GM19351 (cell line): ENCODE measurements around the gene SLC12A5.
A peak's percentile ranks its signal among the peaks of the same experiment; 100 is the strongest.

Experiments used
- ATAC-seq: cut with Tn5 transposase; IDR thresholded peaks from one replicate; pipeline ENCODE4 v1.9.1; 2021; ENCODE audit warnings: mild to moderate bottlenecking, moderate library complexity; ENCODE audit not compliant: unreplicated experiment

The SLC12A5 gene

GRCh38 chr20:46006022-46006705, 22.9 kb upstream of the SLC12A5 start:
- ATAC-seq = no peak

GRCh38 chr20:46006964-46007363, 22.1 kb upstream of the SLC12A5 start:
- no peak for ATAC-seq

GRCh38 chr20:46007671-46008070, 21.3 kb upstream of the SLC12A5 start:
- no peak for ATAC-seq

DNA sequence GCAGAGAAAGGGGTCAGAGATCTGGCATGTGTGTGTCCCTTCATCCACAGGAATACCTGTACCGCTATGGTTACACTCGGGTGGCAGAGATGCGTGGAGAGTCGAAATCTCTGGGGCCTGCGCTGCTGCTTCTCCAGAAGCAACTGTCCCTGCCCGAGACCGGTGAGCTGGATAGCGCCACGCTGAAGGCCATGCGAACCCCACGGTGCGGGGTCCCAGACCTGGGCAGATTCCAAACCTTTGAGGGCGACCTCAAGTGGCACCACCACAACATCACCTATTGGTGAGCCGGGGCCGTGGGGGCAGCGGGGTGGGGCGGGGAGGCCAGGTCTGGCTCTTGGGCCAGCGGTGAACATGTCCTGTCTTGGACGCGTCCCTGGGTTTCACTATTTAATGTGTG, 19.2 kb upstream of the SLC12A5 start:
- no peak for ATAC-seq

GRCh38 chr20:46010491-46011391, 18.3 kb upstream of the SLC12A5 start:
- no peak for ATAC-seq

GRCh38 chr20:46011631-46012482, 17.2 kb upstream of the SLC12A5 start:
- no peak for ATAC-seq

GRCh38 chr20:46012921-46013320, 16.1 kb upstream of the SLC12A5 start:
- no peak for ATAC-seq

- ATAC-seq = no peak
Measured at GRCh38 chr20:46013322-46013828, 15.6 kb upstream of the SLC12A5 start.

DNA sequence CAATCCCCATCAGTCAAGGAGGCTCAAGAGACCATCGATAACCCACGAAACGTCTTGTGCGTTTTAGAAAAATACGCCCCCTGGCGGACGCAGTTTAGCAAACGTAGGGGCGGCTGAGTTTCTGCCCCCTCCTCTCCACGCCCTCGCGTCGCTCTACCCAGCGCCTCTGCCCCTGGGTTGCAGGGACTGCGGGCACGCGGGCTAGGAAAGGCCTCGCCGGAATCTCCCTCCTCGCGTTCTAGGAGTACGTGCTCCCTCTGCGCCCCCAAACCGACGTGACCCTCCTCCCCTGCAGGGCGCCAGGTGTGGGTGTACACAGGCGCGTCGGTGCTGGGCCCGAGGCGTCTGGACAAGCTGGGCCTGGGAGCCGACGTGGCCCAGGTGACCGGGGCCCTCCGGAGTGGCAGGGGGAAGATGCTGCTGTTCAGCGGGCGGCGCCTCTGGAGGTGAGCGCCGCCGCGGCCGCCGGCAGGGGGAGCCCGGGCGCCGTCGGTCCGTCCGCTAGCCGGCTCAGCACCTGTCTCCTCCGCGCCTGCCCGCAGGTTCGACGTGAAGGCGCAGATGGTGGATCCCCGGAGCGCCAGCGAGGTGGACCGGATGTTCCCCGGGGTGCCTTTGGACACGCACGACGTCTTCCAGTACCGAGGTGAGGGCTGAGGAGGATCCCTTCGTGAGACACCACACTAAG, 15.0 kb upstream of the SLC12A5 start:
- ATAC-seq = peak; percentile 63

- ATAC-seq = no peak
Measured at GRCh38 chr20:46014517-46015396, 14.3 kb upstream of the SLC12A5 start.

DNA sequence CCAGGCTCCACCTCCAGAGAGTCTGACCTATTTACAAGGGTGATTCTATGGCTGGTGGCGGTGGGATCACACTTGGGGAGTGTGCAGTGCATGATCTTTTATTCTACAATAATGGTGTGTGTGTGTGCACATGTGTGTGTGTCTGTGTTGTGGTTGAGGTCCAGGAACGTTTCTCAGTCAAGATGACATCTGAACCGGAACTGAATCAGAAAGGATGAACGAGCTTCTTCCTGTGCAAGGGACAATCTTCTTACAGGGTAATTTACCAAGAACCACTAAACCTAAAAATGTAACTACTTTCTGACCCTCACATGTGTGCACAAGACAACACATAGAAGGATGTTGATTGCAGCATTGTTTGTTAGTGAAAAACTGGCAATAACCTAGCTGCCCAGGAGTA, 11.7 kb upstream of the SLC12A5 start:
- ATAC-seq = no peak

- no peak for ATAC-seq
Measured at GRCh38 chr20:46018112-46018511, 10.9 kb upstream of the SLC12A5 start.

- no peak for ATAC-seq
Measured at GRCh38 chr20:46018611-46019010, 10.4 kb upstream of the SLC12A5 start.

DNA sequence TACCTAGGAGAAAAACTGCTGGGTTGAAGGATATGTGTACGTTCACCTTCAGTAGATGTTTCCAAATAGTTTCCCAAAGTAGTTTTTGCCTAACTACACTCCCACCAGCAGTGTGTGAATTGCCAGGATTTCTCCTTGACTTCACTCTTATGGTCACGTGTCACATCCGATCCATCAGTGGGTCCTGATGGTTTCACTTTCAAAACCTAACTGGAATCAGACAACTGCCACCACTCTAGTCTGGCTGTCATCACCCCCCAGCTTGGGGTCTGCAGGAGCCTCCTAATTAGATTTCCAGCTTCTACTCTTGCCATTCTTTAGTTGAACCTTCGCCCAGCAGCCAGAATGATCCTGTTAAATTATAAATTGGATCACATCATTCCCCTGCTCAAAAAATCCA, 8.5 kb upstream of the SLC12A5 start:
- no peak for ATAC-seq

GRCh38 chr20:46021361-46022359, 7.4 kb upstream of the SLC12A5 start:
- ATAC-seq = no peak

DNA sequence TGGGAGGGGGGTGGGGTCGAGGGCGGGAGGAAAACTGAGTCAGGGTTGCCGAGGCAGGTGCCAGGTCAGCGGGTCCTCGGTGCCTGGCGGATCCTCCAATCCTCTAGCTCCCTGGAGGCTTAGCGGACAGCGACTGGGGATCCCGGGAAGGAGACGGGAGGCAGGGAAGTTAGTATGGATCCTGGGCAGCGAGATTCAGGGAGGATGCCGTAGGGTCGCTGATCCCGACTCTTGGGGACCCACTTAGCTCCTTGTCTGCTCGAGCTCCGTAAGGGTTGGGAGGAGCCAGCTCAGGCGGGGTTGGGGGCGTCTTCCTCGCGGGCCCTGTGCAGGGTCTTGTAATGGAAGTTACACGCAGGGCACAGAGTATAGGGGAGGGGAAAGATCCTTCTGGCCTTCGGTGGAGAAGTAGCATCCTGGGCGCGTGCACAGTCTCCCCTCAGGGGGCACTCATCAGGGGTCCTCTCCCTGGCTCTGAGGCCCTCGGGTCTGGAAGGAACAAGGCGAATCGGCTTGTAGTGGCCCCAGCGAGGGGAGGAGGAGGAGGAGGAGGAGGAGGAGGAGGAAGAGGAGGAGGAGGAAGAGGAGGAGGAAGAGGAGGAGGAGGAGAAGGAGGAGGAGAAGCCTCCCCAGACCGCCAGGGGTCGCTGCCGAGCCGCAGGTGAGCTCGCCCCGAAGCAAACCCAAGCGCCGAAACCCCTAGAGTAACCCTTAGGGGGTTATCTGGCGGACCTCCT, 6.4 kb upstream of the SLC12A5 start:
- no peak for ATAC-seq

DNA sequence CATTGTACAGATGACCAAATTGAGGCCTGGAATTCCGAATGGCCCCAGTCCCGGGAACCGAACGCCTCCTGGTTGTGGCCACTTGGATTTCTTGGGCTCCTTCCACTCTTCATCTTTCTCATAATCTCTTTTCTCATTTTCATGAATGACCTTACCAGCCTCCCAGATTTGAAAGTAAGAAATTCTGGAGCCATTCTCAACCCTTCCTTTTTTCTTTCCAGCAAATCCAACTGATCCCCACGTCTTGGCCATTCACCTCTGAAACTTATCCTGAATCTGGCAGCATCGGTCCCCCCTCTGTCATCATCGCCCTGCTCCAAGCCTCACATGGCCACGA, 5.9 kb upstream of the SLC12A5 start:
- no peak for ATAC-seq

DNA sequence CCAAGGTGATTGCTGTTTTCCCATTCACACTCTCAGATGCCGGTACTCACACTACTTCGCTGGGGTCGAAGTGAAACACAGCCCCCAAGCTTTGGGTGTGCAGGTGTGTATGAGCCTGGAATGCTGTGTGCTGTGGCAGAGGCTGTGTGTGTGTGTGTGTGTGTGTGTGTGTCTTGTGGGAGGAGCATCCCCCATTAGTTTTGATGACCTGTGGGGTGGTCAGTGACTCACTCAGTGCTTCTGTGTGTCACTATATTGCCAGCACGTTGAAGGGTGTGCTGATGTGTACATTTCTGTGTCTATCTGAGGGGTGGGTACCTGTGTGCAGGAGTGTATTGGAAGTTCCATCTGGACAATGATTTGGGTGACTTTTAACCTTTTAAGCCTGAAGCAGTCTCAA, 5.0 kb upstream of the SLC12A5 start:
- no peak for ATAC-seq
